DOHH2 (cell line): Measurements from ENCODE around the gene CALCR.

Experiments
- H3F3A ChIP-seq: fragments of 200-600 bp; sonication (generic), shearing (Covaris generic); 2 replicates; pipeline ENCODE4 v1.6.0; 2016; ENCODE audit warnings: antibody characterized with exemption, mild to moderate bottlenecking; ENCODE audit not compliant: control insufficient read depth, insufficient read depth
- H3K27ac ChIP-seq: fragments of 200-600 bp; sonication (generic); 2 replicates; pipeline ENCODE4 v1.5.1; 2014; ENCODE audit warnings: low read depth, mild to moderate bottlenecking, low read length, moderate library complexity
- H3K27me3 ChIP-seq: fragments of 200-600 bp; sonication (generic); 2 replicates; pipeline ENCODE4 v1.6.1; 2014; ENCODE audit warnings: mild to moderate bottlenecking, low read length, mixed read lengths; ENCODE audit not compliant: control insufficient read depth
- H3K36me3 ChIP-seq: fragments of 200-600 bp; sonication (generic); 2 replicates; pipeline ENCODE4 v1.6.1; 2014; ENCODE audit warnings: mild to moderate bottlenecking, low read length, moderate library complexity, mixed read lengths; ENCODE audit not compliant: control insufficient read depth
- H3K4me1 ChIP-seq: fragments of 200-600 bp; sonication (generic); 2 replicates; pipeline ENCODE4 v1.6.1; 2014; ENCODE audit warnings: mild to moderate bottlenecking, low read length, mixed read lengths; ENCODE audit not compliant: control insufficient read depth
- H3K4me2 ChIP-seq: fragments of 200-600 bp; sonication (generic); 2 replicates; pipeline ENCODE4 v1.6.0; 2014; ENCODE audit warnings: mild to moderate bottlenecking, low read length, moderate library complexity
- H3K4me3 ChIP-seq: fragments of 200-600 bp; sonication (generic); 2 replicates; pipeline ENCODE4 v1.5.1; 2014; ENCODE audit warnings: mild to moderate bottlenecking, low read length, mixed read lengths
- H3K79me2 ChIP-seq: fragments of 200-600 bp; sonication (generic); 2 replicates; pipeline ENCODE4 v1.6.1; 2014; ENCODE audit warnings: mild to moderate bottlenecking, low read length, mixed read lengths; ENCODE audit not compliant: control insufficient read depth
- H3K9me2 ChIP-seq: fragments of 200-600 bp; sonication (generic); replicated peaks from 2 replicates; pipeline ENCODE4 v1.6.1; 2014; ENCODE audit warnings: mild to moderate bottlenecking, low read length, mixed read lengths; ENCODE audit not compliant: control insufficient read depth
- H3K9me3 ChIP-seq: fragments of 200-600 bp; sonication (generic); 2 replicates; pipeline ENCODE4 v1.6.1; 2014; ENCODE audit warnings: antibody characterized with exemption, low read length, mixed read lengths; ENCODE audit not compliant: control insufficient read depth, insufficient read depth
- H4K20me1 ChIP-seq: fragments of 200-600 bp; sonication (generic); 2 replicates; pipeline ENCODE4 v1.6.0; 2014; ENCODE audit warnings: low read depth, mild to moderate bottlenecking, antibody characterized with exemption, low read length, moderate library complexity; ENCODE audit not compliant: control insufficient read depth, insufficient read depth
- CTCF ChIP-seq: fragments of 200-600 bp; sonication (generic); IDR thresholded peaks from one replicate; pipeline ENCODE4 v1.5.1; 2014; ENCODE audit warnings: antibody characterized with exemption, mild to moderate bottlenecking, low read depth, low read length; ENCODE audit not compliant: poor library complexity, severe bottlenecking
- EZH2phosphoT487 ChIP-seq: fragments of 200-600 bp; sonication (generic); IDR thresholded peaks from 2 replicates; pipeline ENCODE4 v1.6.1; 2017; ENCODE audit warnings: borderline replicate concordance, mild to moderate bottlenecking, antibody characterized with exemption, low read length, moderate library complexity, mixed read lengths

CALCR gene

GRCh38 chr7:93547716-93548115 is 26.8 kb downstream of the CALCR start:
- Histone ChIP-seq H3K79me2 (no peaks in the 10 kb centered on the region), H3K36me3 (no peaks in the 10 kb centered on the region), H3K4me2 (no peak overlapping the region), H3K9me2 (no peaks in the 10 kb centered on the region), H3K27me3 (0 out of 2 replicates have a peak, but pooled peaks cover 6% of the 10 kb centered on the region), H3K27ac (no peak overlapping the region), H3K4me1 (0 out of 2 replicates have a peak, but pooled peaks cover 4% of the 10 kb centered on the region), H4K20me1 (no peaks in the 10 kb centered on the region), H3K9me3 (no peaks in the 10 kb centered on the region), H3F3A (no peaks in the 10 kb centered on the region), H3K4me3 (no peak overlapping the region)
- TF ChIP-seq EZH2phosphoT487, result no peak
- no peak for TF ChIP-seq CTCF

- Histone ChIP-seq H3K4me2 (no peak overlapping the region), H3K4me1 (no peaks in the 10 kb centered on the region), H3K79me2 (no peaks in the 10 kb centered on the region), H3K9me3 (no peaks in the 10 kb centered on the region), H3K36me3 (no peaks in the 10 kb centered on the region), H4K20me1 (no peaks in the 10 kb centered on the region), H3K27ac (no peak overlapping the region), H3F3A (no peaks in the 10 kb centered on the region), H3K27me3 (0 out of 2 replicates have a peak, but pooled peaks cover 6% of the 10 kb centered on the region), H3K4me3 (no peak overlapping the region), H3K9me2 (no peaks in the 10 kb centered on the region)
- TF ChIP-seq CTCF (no peak), EZH2phosphoT487 (no peak)
Observed at GRCh38 chr7:93544691-93545090, 29.8 kb downstream of the CALCR start.

GRCh38 chr7:93538061-93538460 is 36.5 kb downstream of the CALCR start:
- no peak overlapping the region for H3K4me2 ChIP-seq
- TF ChIP-seq EZH2phosphoT487 (no peak), CTCF (no peak)

More at GRCh38 chr7:93538061-93538460, 36.5 kb downstream of the CALCR start:
- H3K27ac ChIP-seq, result no peak overlapping the region
- H3K9me2 ChIP-seq, result no peaks in the 10 kb centered on the region; the same call in 1 of the 2 replicates
- no peaks in the 10 kb centered on the region for H3F3A ChIP-seq
- no peaks in the 10 kb centered on the region for H4K20me1 ChIP-seq
- no peaks in the 10 kb centered on the region for H3K4me1 ChIP-seq
- no peaks in the 10 kb centered on the region for H3K36me3 ChIP-seq
- H3K4me3 ChIP-seq, result no peak overlapping the region
- 0 out of 2 replicates have a peak, but pooled peaks cover 3% of the 10 kb centered on the region for H3K27me3 ChIP-seq
- no peaks in the 10 kb centered on the region for H3K79me2 ChIP-seq
- no peaks in the 10 kb centered on the region for H3K9me3 ChIP-seq
